Mucosa of descending colon (tissue), 3 donors: ENCODE results near the gene PLAC1. TPM values are rescaled to one million over a fixed set of nuclear protein-coding genes. Genes with fewer than 3 reads are reported as not detected.

Source experiments
- ATAC-seq: fragments of 200-7000 bp; cut with Tn5 transposase; one replicate; pipeline ENCODE4 v1.9.1; 2020; ENCODE audit warnings: mild to moderate bottlenecking, moderate library complexity
- DNase-seq, 3 donors: peaks; one replicate each; pipeline ENCODE4 v3.0.0-alpha.2; 2020
- H3K36me3 ChIP-seq: fragments of 200-600 bp; one replicate; pipeline ENCODE4 v1.8.0; 2021; ENCODE audit warnings: low read depth, mild to moderate bottlenecking
- H3K4me1 ChIP-seq: fragments of 200-600 bp; one replicate; pipeline ENCODE4 v1.8.0; 2021; ENCODE audit warnings: low read depth, mild to moderate bottlenecking
- H3K4me3 ChIP-seq: fragments of 200-600 bp; one replicate; pipeline ENCODE4 v1.8.0; 2021; ENCODE audit warnings: mild to moderate bottlenecking
- H3K9me3 ChIP-seq: fragments of 200-600 bp; one replicate; pipeline ENCODE4 v1.8.0; 2021; ENCODE audit warnings: mild to moderate bottlenecking
- CTCF ChIP-seq: fragments of 200-600 bp; IDR thresholded peaks from one replicate; pipeline ENCODE4 v1.8.0; 2022; ENCODE audit warnings: antibody characterized with exemption, mild to moderate bottlenecking
- intact Hi-C, 2 donors: fragments of 100-400 bp; cut with DNase I in 1 of 2; cut with micrococcal nuclease in 1 of 2; formaldehyde crosslinking; loops; one replicate each; pipeline versions ENCODE4 v1.11.0 to v1.11.1; 2022; cut with DNase I, micrococcal nuclease
- total RNA-seq, 3 donors: library from RNA; stranded (reverse); fragmentation: NEBNext Ultra II Directional in 2 of 3; extraction: Animal tissue kit (Norgen Biotek cat#: 25700) in 2 of 3; gene quantifications; one replicate each; pipeline versions ENCODE4 v1.2.1 to v1.2.4, GENCODE V29; 2021 to 2023
- donor health status: DM: no; HTN: no; CAD: no; lungs with moderate emphysema.
- donor health status: DM: no; HTN: no; CAD: no.
- donor health status: DM: no; HTN: yes; CAD: no.

The PLAC1 gene
- total RNA-seq, 3 donors from 2014 or later, result not detected

GRCh38 chrX:134669378-134670098, 11.3 kb upstream of the PLAC1 start:
- intact Hi-C loops, result no loop called here
- no peak for TF ChIP-seq CTCF
- Histone ChIP-seq H3K4me1 (no peaks in the 10 kb centered on the region), H3K9me3 (no peaks in the 10 kb centered on the region), H3K4me3 (no peak overlapping the region), H3K36me3 (no peaks in the 10 kb centered on the region)
- DNase-seq (no peak), ATAC-seq (no peak)

- intact Hi-C loops, result no loop called here
- H3K36me3 ChIP-seq, result no peaks in the 10 kb centered on the region
These were observed 5.9 kb upstream of the PLAC1 start for GRCh38 chrX:134664202-134664601.

GRCh38 chrX:134661295-134661694, 3.0 kb upstream of the PLAC1 start:
- DNase-seq (no peak), ATAC-seq (no peak)
- no peaks in the 10 kb centered on the region for H3K36me3 ChIP-seq
- intact Hi-C loops, result no loop called here
- no peaks in the 10 kb centered on the region for H3K9me3 ChIP-seq
- H3K4me1 ChIP-seq, result no peaks in the 10 kb centered on the region
- no peak overlapping the region for H3K4me3 ChIP-seq
- no peak for TF ChIP-seq CTCF

More at GRCh38 chrX:134664202-134664601, 5.9 kb upstream of the PLAC1 start:
- DNase-seq, result no peak
- Histone ChIP-seq H3K4me3 (no peak overlapping the region), H3K4me1 (no peaks in the 10 kb centered on the region), H3K9me3 (no peaks in the 10 kb centered on the region)
- no peak for ATAC-seq
- no peak for TF ChIP-seq CTCF

GRCh38 chrX:134660627-134661026, 2.4 kb upstream of the PLAC1 start:
- Histone ChIP-seq H3K9me3 (no peaks in the 10 kb centered on the region), H3K4me3 (no peak overlapping the region), H3K36me3 (no peaks in the 10 kb centered on the region), H3K4me1 (no peaks in the 10 kb centered on the region)
- ATAC-seq, result no peak
- DNase-seq, result no peak
- TF ChIP-seq CTCF, result no peak
- intact Hi-C loops, result no loop called here

- intact Hi-C loops, result no loop called here
- Histone ChIP-seq H3K9me3 (no peaks in the 10 kb centered on the region), H3K4me1 (no peaks in the 10 kb centered on the region), H3K36me3 (no peaks in the 10 kb centered on the region), H3K4me3 (no peak overlapping the region)
- no peak for DNase-seq
- no peak for TF ChIP-seq CTCF
- no peak for ATAC-seq
These were observed 1.5 kb upstream of the PLAC1 start for GRCh38 chrX:134659761-134660160.

GRCh38 chrX:134658760-134659023, 421 bp upstream of the PLAC1 start:
- no peaks in the 10 kb centered on the region for H3K9me3 ChIP-seq
- H3K4me3 ChIP-seq, result no peak overlapping the region
- H3K36me3 ChIP-seq, result no peaks in the 10 kb centered on the region
- DNase-seq, result no peak
- H3K4me1 ChIP-seq, result no peaks in the 10 kb centered on the region
- intact Hi-C loops, result no loop called here
- no peak for ATAC-seq
- no peak for TF ChIP-seq CTCF
